HCT116 (cell line): Measurements from ENCODE around the gene PADI3. TPM values are rescaled to one million over a fixed set of nuclear protein-coding genes. Genes with fewer than 3 reads are reported as not detected.

ENCODE experiments used
- ATAC-seq: fragments of 200-7000 bp; cut with Tn5 transposase; 2 replicates; pipeline ENCODE4 v1.9.1; 2020; ENCODE audit warnings: mild to moderate bottlenecking, moderate library complexity
- BruUV-seq: library from RNA; stranded (reverse); fragments of 400-500 nt; replicated peaks from 2 replicates; lab custom pipeline; 2021; lab: Mats Ljungman, UMichigan
- CTCF ChIA-PET: fragments of 300-600 bp; sonication (Branson Sonifier 250); formaldehyde crosslinking; loops from one replicate; lab custom pipeline; 2021; ENCODE audit warnings: antibody characterized with exemption; lab: Charles Lee
- POLR2A ChIA-PET: fragments of 300-600, 350-600 bp; sonication (Branson Sonifier 250); formaldehyde crosslinking; loops from one replicate; lab custom pipeline; 2021; ENCODE audit warnings: antibody characterized with exemption; lab: Charles Lee
- RAD21 ChIA-PET, 2 experiments: fragments of 300-600 bp; sonication (Branson Sonifier 250); formaldehyde crosslinking; loops; one replicate each; lab custom pipeline; 2023; ENCODE audit warnings: low total read pairs in 2 of 2; ENCODE audit not compliant: uncharacterized antibody in 2 of 2, unreplicated experiment in 2 of 2, low non-redundant PET in 1 of 2; lab: Charles Lee
- DNase-seq: peaks from one replicate; pipeline ENCODE4 v3.0.0-alpha.2; 2010; ENCODE audit warnings: low read depth, low spot score
- H2AFZ ChIP-seq: fragments of 200-600 bp; shearing (Covaris generic), sonication (generic); 2 replicates; pipeline ENCODE4 v1.6.1; 2017; ENCODE audit warnings: low read depth, mixed run types, mixed read lengths, antibody characterized with exemption, low read length; ENCODE audit not compliant: poor library complexity, severe bottlenecking
- H3K27ac ChIP-seq: 2 replicates; pipeline ENCODE4 v1.5.1; 2012; ENCODE audit warnings: low read depth, low read length
- H3K27me3 ChIP-seq: fragments of 200-600 bp; sonication (generic); 2 replicates; pipeline ENCODE4 v1.6.1; 2016; ENCODE audit warnings: mixed run types, low read length, mixed read lengths; ENCODE audit not compliant: insufficient read depth
- H3K36me3 ChIP-seq, 2 experiments: fragments of 200-500 bp in 1 of 2; fragments of 200-600 bp in 1 of 2; sonication (Bioruptor generic) in 1 of 2; sonication (generic) in 1 of 2; 2 replicates each; pipeline versions ENCODE4 v1.5.1 to v1.6.1; 2014 to 2016; ENCODE audit warnings: low read length in 2 of 2, inconsistent platforms in 1 of 2, mixed read lengths in 1 of 2, mixed run types in 1 of 2; ENCODE audit not compliant: insufficient read depth in 2 of 2, control insufficient read depth in 1 of 2
- H3K4me1 ChIP-seq, 2 experiments: fragments of 200-600 bp in 1 of 2; sonication (generic) in 1 of 2; 2 replicates each; pipeline versions ENCODE4 v1.5.1 to v1.6.1; 2012 to 2017; ENCODE audit warnings: low read length in 2 of 2, inconsistent platforms in 1 of 2, mild to moderate bottlenecking in 1 of 2, mixed read lengths in 1 of 2, mixed run types in 1 of 2, moderate library complexity in 1 of 2; ENCODE audit not compliant: insufficient read depth in 2 of 2, control insufficient read depth in 1 of 2
- H3K4me2 ChIP-seq: fragments of 200-600 bp; sonication (generic); 2 replicates; pipeline ENCODE4 v1.6.1; 2017; ENCODE audit warnings: mixed run types, low read length, mixed read lengths
- H3K4me3 ChIP-seq, 2 experiments: fragments of 200-600 bp in 1 of 2; sonication (generic) in 1 of 2; replicated peaks in 1 of 2; 2 replicates each; pipeline ENCODE4 v1.5.1; 2011 to 2016; ENCODE audit warnings: low read length in 2 of 2, control low read depth in 1 of 2, low read depth in 1 of 2, mild to moderate bottlenecking in 1 of 2, mixed read lengths in 1 of 2, mixed run types in 1 of 2
- H3K79me2 ChIP-seq: fragments of 200-600 bp; sonication (generic); 2 replicates; pipeline ENCODE4 v1.6.1; 2017; ENCODE audit warnings: mild to moderate bottlenecking, mixed run types, low read length, moderate library complexity, mixed read lengths; ENCODE audit not compliant: insufficient read depth
- H3K9ac ChIP-seq: fragments of 200-600 bp; sonication (generic); 2 replicates; pipeline ENCODE4 v1.6.1; 2016; ENCODE audit warnings: low read length, mixed read lengths
- H3K9me2 ChIP-seq: fragments of 200-600 bp; sonication (generic), shearing (Covaris generic); 2 replicates; pipeline ENCODE4 v1.6.1; 2017; ENCODE audit warnings: mixed run types, mild to moderate bottlenecking, moderate library complexity; ENCODE audit not compliant: insufficient read depth
- H3K9me3 ChIP-seq, 2 experiments: fragments of 200-500 bp in 1 of 2; fragments of 200-600 bp in 1 of 2; sonication (Bioruptor generic) in 1 of 2; sonication (generic) in 1 of 2; 2 replicates each; pipeline ENCODE4 v1.6.1; 2014 to 2017; ENCODE audit warnings: low read length in 2 of 2, mixed read lengths in 2 of 2, inconsistent platforms in 1 of 2, low read depth in 1 of 2, mild to moderate bottlenecking in 1 of 2, mixed run types in 1 of 2, moderate library complexity in 1 of 2; ENCODE audit not compliant: control insufficient read depth in 1 of 2, insufficient read depth in 1 of 2
- H4K20me1 ChIP-seq: fragments of 200-600 bp; sonication (generic), shearing (Covaris generic); 2 replicates; pipeline ENCODE4 v1.6.1; 2017; ENCODE audit warnings: mixed run types, mild to moderate bottlenecking, moderate library complexity; ENCODE audit not compliant: insufficient read depth
- CBX3 ChIP-seq: IDR thresholded peaks from 2 replicates; pipeline ENCODE4 v1.6.1; 2012; ENCODE audit warnings: low read depth
- CEBPB ChIP-seq: IDR thresholded peaks from 2 replicates; pipeline ENCODE4 v1.6.1; 2012; ENCODE audit warnings: low read depth
- EGR1 ChIP-seq: IDR thresholded peaks from 2 replicates; pipeline ENCODE4 v1.6.1; 2012; ENCODE audit warnings: low read depth
- ELF1 ChIP-seq: IDR thresholded peaks from 2 replicates; pipeline ENCODE4 v1.6.1; 2012; ENCODE audit warnings: low read depth, borderline replicate concordance
- FOSL1 ChIP-seq: IDR thresholded peaks from 2 replicates; pipeline ENCODE4 v1.6.1; 2012; ENCODE audit warnings: low read depth
- JUND ChIP-seq: IDR thresholded peaks from 2 replicates; pipeline ENCODE4 v1.6.1; 2012
- POLR2A ChIP-seq: IDR thresholded peaks from 2 replicates; pipeline ENCODE4 v1.7.0; 2011; ENCODE audit warnings: borderline replicate concordance; ENCODE audit not compliant: insufficient read depth, insufficient read length; ENCODE audit errors: extremely low read depth
- RAD21 ChIP-seq: IDR thresholded peaks from 2 replicates; pipeline ENCODE4 v1.6.1; 2012; ENCODE audit warnings: low read depth, mild to moderate bottlenecking
- SIN3A ChIP-seq: IDR thresholded peaks from 2 replicates; pipeline ENCODE4 v1.6.1; 2012; ENCODE audit warnings: low read depth
- SP1 ChIP-seq: IDR thresholded peaks from 2 replicates; pipeline ENCODE4 v1.6.1; 2012; ENCODE audit warnings: low read depth
- SRF ChIP-seq: IDR thresholded peaks from 2 replicates; pipeline ENCODE4 v1.6.1; 2012; ENCODE audit warnings: low read depth
- TCF7L2 ChIP-seq: IDR thresholded peaks from 2 replicates; pipeline ENCODE4 v1.7.0; 2011; ENCODE audit warnings: borderline replicate concordance, inconsistent platforms; ENCODE audit not compliant: insufficient read depth, insufficient read length; ENCODE audit errors: extremely low read depth
- ZFX ChIP-seq: fragments of 450-650 bp; IDR thresholded peaks from 2 replicates; pipeline ENCODE4 v1.6.1; 2017
- ZNF274 ChIP-seq: fragments of 200-500 bp; sonication (Bioruptor generic); IDR thresholded peaks from 2 replicates; pipeline ENCODE4 v1.6.1; 2014; ENCODE audit warnings: mild to moderate bottlenecking, low read depth, low read length, inconsistent platforms
- intact Hi-C: fragments of 100-400 bp; cut with micrococcal nuclease; formaldehyde crosslinking; loops from 2 replicates; pipeline ENCODE4 v1.10.0; 2022
- total RNA-seq: library from RNA; stranded (reverse); gene quantifications from one replicate; pipeline ENCODE4 v1.2.1, GENCODE V29; 2021; ENCODE audit not compliant: unreplicated experiment
- TF ChIP-seq, protein P1 (sequence below): IDR thresholded peaks from 2 replicates; pipeline ENCODE4 v1.6.1; 2012
- TF ChIP-seq, protein P2 (sequence below): IDR thresholded peaks from 2 replicates; pipeline ENCODE4 v1.6.1; 2011; ENCODE audit warnings: mild to moderate bottlenecking, low read length, moderate library complexity; ENCODE audit not compliant: insufficient replicate concordance; ENCODE audit errors: extremely low read depth
- TF ChIP-seq, protein P3 (sequence below): IDR thresholded peaks from 2 replicates; pipeline ENCODE4 v1.6.1; 2012
- TF ChIP-seq, protein P4 (sequence below): IDR thresholded peaks from 2 replicates; pipeline ENCODE4 v1.6.1; 2012; ENCODE audit warnings: low read depth
- TF ChIP-seq, protein P5 (sequence below), 3 experiments: fragments of 200-600 bp in 1 of 3; sonication (generic) in 1 of 3; IDR thresholded peaks in 2 of 3; conservative IDR thresholded peaks in 1 of 3; 2 replicates each; pipeline ENCODE4 v1.5.1; 2012 to 2017; ENCODE audit warnings: low read depth in 2 of 3, low read length in 2 of 3, antibody characterized with exemption in 1 of 3, borderline replicate concordance in 1 of 3, control low read depth in 1 of 3, mild to moderate bottlenecking in 1 of 3, mixed read lengths in 1 of 3, mixed run types in 1 of 3, moderate library complexity in 1 of 3; ENCODE audit not compliant: insufficient read depth in 1 of 3

PADI3 gene
- total RNA-seq, 1 experiment from 2014 or later = 0.93 TPM

DNA sequence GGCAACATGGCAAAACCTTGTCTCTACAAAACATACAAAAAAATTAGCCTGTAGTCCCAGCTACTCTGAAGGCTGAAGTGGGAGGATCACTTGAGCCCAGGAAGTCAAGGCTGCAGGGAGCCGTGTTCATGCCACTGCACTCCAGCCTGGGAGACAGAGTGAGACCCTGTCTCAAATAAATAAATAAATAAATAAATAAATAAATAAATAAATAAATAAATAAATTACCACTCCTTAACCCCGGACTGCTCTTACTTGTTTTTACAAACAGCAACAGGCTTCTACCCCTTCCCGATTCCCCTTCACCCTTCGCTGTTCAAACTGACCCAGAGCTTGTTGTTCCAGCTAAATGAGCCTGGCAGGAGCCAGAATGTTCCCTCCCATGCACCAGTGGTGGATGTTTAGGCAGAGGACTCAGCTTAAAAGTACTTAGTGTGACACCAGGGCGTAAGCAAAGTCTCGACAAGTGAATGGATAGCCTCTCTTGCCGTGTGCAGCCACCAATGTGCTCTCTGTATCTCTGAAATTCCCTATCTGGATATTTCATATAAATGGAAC lies 21.5 kb upstream of the PADI3 start:
- RAD21 ChIA-PET = no interaction called here
- H3K9ac ChIP-seq = no peak overlapping the region
- TF ChIP-seq, protein P1, sequence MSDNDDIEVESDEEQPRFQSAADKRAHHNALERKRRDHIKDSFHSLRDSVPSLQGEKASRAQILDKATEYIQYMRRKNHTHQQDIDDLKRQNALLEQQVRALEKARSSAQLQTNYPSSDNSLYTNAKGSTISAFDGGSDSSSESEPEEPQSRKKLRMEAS = no peak
- TF ChIP-seq RAD21 (no peak), TCF7L2 (no peak), SRF (no peak), ELF1 (no peak), FOSL1 (no peak), CBX3 (no peak), CEBPB (no peak), ZFX (no peak), JUND (no peak), ZNF274 (no peak), SP1 (no peak), POLR2A (no peak), EGR1 (no peak), SIN3A (no peak)
- TF ChIP-seq, protein P2, sequence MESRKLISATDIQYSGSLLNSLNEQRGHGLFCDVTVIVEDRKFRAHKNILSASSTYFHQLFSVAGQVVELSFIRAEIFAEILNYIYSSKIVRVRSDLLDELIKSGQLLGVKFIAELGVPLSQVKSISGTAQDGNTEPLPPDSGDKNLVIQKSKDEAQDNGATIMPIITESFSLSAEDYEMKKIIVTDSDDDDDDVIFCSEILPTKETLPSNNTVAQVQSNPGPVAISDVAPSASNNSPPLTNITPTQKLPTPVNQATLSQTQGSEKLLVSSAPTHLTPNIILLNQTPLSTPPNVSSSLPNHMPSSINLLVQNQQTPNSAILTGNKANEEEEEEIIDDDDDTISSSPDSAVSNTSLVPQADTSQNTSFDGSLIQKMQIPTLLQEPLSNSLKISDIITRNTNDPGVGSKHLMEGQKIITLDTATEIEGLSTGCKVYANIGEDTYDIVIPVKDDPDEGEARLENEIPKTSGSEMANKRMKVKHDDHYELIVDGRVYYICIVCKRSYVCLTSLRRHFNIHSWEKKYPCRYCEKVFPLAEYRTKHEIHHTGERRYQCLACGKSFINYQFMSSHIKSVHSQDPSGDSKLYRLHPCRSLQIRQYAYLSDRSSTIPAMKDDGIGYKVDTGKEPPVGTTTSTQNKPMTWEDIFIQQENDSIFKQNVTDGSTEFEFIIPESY = no peak
- TF ChIP-seq, protein P3, sequence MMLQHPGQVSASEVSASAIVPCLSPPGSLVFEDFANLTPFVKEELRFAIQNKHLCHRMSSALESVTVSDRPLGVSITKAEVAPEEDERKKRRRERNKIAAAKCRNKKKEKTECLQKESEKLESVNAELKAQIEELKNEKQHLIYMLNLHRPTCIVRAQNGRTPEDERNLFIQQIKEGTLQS = no peak
- TF ChIP-seq, protein P4, sequence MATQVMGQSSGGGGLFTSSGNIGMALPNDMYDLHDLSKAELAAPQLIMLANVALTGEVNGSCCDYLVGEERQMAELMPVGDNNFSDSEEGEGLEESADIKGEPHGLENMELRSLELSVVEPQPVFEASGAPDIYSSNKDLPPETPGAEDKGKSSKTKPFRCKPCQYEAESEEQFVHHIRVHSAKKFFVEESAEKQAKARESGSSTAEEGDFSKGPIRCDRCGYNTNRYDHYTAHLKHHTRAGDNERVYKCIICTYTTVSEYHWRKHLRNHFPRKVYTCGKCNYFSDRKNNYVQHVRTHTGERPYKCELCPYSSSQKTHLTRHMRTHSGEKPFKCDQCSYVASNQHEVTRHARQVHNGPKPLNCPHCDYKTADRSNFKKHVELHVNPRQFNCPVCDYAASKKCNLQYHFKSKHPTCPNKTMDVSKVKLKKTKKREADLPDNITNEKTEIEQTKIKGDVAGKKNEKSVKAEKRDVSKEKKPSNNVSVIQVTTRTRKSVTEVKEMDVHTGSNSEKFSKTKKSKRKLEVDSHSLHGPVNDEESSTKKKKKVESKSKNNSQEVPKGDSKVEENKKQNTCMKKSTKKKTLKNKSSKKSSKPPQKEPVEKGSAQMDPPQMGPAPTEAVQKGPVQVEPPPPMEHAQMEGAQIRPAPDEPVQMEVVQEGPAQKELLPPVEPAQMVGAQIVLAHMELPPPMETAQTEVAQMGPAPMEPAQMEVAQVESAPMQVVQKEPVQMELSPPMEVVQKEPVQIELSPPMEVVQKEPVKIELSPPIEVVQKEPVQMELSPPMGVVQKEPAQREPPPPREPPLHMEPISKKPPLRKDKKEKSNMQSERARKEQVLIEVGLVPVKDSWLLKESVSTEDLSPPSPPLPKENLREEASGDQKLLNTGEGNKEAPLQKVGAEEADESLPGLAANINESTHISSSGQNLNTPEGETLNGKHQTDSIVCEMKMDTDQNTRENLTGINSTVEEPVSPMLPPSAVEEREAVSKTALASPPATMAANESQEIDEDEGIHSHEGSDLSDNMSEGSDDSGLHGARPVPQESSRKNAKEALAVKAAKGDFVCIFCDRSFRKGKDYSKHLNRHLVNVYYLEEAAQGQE = no peak
- TF ChIP-seq, protein P5, sequence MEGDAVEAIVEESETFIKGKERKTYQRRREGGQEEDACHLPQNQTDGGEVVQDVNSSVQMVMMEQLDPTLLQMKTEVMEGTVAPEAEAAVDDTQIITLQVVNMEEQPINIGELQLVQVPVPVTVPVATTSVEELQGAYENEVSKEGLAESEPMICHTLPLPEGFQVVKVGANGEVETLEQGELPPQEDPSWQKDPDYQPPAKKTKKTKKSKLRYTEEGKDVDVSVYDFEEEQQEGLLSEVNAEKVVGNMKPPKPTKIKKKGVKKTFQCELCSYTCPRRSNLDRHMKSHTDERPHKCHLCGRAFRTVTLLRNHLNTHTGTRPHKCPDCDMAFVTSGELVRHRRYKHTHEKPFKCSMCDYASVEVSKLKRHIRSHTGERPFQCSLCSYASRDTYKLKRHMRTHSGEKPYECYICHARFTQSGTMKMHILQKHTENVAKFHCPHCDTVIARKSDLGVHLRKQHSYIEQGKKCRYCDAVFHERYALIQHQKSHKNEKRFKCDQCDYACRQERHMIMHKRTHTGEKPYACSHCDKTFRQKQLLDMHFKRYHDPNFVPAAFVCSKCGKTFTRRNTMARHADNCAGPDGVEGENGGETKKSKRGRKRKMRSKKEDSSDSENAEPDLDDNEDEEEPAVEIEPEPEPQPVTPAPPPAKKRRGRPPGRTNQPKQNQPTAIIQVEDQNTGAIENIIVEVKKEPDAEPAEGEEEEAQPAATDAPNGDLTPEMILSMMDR (IDR thresholded peaks at IDR 0.05 in 2 of 3, conservative IDR thresholded peaks at IDR 0.05 in 1 of 3; ENCODE audit: borderline replicate concordance in 1 of 3, insufficient read depth in 1 of 3, low read depth in 2 of 3, low read length in 2 of 3) = no peak
- peaks cover 36% of the 10 kb centered on the region; the same call in 1 of the 2 replicates for H3K27me3 ChIP-seq
- intact Hi-C loops = no loop called here
- no peaks in the 10 kb centered on the region for H3K9me3 ChIP-seq
- no peak for DNase-seq
- no TSS peak for BruUV-seq
- no peaks in the 10 kb centered on the region for H4K20me1 ChIP-seq
- CTCF ChIA-PET = no interaction called here
- peak overlapping the region; percentile 72; the same call in 1 of the 2 replicates for H3K4me2 ChIP-seq
- H3K4me1 ChIP-seq = peaks cover 27 to 47% of the 10 kb centered on the region in 2 experiments
- H3K36me3 ChIP-seq = no peaks in the 10 kb centered on the region
- no peak overlapping the region for H2AFZ ChIP-seq
- POLR2A ChIA-PET = no interaction called here
- no peak overlapping the region for H3K4me3 ChIP-seq
- H3K9me2 ChIP-seq = no peaks in the 10 kb centered on the region
- H3K27ac ChIP-seq = no peak overlapping the region
- no peaks in the 10 kb centered on the region for H3K79me2 ChIP-seq
- no peak for ATAC-seq
